Inflammatory macrophage treated with lipopolysaccharide for 1 hour (primary cell): ENCODE data around the gene BMAL2.

Source experiments
- DNase-seq, 2 donors: peaks; one replicate each; pipeline ENCODE4 v3.0.0-alpha.2; 2020 to 2022

Gene BMAL2

DNA sequence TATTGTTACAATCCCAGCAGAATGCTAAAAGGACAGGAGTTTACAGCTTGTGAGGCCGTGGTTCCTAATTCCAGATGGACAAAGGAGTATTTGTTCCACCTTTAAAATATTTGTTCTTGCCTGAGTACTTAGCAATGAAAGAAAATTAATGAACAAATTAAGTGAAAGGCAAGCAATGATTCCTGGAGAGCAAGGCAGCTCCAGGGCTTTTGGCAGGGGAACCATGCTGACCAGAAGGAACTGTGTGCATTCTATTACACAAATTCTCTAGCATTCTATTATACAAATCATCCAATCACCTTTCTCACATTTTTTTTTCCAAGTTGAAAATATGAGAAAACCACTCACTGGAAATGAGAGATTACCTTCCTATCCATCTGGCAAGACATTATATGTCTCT, 1.8 kb upstream of the BMAL2 start:
- no peak for DNase-seq

DNA sequence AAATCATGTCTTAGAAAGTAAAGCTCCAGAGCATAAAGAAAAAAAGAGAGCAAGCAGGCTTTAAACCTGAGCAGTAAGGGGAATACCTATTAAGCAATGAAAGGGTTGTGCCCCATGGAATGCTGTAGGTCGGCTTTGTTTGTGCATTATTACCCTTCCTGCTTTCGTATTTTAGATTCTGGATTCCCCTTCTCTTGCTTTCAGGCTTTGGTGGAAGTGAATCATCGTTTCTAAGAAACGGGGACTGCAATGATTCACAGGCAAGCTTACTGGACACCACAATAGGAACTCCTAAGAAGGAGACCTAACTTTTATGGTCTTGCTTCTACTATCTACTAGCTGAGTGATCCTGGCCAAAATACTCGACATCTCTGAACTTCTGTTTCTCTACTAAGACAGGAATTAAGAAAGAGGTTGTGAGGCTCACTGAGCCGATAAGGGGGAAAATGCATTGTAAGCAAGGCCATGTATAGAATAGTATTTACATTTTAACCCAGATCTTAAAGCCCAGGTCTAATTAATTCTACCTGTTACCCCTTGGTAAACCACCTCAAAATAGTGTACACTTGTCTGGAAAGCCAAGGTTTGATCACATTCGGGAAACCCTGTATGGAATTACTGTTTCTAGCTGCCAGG, 1.2 kb upstream of the BMAL2 start:
- DNase-seq, result peak; percentile 89 to 95

DNA sequence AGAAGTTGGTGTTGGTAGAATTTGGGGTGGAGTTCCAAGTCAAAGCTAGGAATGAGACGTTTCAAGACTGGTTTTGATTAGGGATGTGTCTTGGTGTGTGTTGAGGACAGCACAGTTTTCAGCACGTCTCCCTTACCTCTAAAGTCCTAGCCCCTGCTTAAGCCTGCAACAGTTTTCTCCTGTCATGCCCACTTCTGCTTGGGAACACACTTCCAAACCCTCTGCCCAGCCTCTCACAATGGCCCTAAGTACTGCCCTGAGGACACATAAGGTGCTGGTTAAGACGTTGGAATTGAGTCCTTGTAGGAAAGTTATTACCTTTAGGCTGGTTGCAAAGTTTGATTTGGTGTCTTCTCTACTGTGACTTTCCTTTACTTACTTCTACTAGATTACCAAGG, 710 bp upstream of the BMAL2 start:
- peak in 1 of 2 donors; percentile 17 for DNase-seq

GRCh38 chr12:27332407-27332713, 276 bp upstream of the BMAL2 start:
- no peak for DNase-seq

- DNase-seq, result peak; percentile 86 to 89
These were observed 870 bp downstream of the BMAL2 start for GRCh38 chr12:27333403-27334009.

GRCh38 chr12:27334042-27334720, 1.5 kb downstream of the BMAL2 start:
- peak; percentile 49 to 70 for DNase-seq

GRCh38 chr12:27334721-27335082, 2.1 kb downstream of the BMAL2 start:
- no peak for DNase-seq

DNA sequence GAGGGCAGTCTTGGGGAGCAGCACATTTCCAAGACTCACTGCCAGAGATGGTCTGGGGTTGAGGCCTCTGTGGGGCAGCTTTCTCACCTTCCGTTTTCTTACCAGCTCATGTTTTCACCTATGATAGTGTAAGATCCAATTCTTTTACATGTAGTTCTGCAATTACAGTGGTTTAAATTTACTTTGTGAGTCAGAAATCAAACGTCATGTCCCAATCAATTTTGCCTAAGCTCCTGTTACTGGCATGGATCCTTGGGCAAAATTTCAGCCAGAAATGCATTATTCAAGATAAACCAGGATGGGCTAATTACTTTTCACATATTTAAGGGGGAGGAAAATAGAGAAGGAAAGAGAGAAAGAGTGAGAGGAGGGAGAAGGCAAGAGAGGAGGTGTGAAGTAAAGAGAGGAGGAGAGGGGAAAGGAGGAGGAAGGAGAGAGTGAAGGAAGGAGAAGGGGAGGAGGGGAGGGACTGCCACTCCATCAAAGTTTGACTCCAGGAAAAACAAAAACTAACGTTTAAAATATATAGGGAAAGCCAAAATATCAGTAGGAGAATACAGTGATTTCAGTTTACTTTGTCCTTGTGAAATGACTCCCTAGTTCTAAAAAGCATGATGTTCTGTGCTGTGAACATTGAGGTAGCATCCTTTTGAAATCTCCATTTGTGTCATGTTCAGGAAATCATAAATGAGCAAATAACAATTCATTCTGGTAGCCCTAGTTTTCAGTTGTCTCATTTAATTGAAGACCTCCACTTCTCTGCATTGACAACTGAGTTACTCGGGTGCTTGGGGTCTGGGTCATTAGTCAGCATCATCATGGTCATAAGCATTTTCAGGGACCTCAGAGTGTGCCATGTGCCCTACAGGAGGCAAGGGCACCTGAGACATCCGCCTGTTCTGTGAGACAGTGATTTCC, 3.0 kb downstream of the BMAL2 start:
- no peak for DNase-seq

- no peak for DNase-seq
These were observed 3.6 kb downstream of the BMAL2 start for GRCh38 chr12:27336282-27336653.

GRCh38 chr12:27337376-27337775, 4.7 kb downstream of the BMAL2 start:
- no peak for DNase-seq

DNA sequence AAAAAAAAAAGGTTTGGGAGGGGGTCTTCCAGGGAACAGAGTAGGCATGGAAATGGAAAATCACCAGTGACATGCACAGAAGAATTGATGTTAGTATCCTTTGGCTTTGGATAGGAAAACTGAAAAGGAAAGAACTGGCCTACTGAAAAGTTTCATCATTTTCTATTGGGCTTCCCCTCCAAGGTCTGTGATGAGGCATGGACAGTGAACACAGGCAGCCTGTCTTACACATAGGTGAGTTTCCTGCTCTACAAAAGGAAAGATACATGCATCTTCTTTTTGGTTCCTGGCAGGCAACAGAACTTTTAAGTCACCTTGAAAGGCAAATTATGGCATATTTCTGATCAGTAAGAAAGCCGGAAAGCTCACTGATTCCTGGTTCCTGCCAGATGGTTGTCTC, 5.8 kb downstream of the BMAL2 start:
- no peak for DNase-seq

- no peak for DNase-seq
These were observed 8.3 kb downstream of the BMAL2 start for GRCh38 chr12:27340971-27341370.

DNA sequence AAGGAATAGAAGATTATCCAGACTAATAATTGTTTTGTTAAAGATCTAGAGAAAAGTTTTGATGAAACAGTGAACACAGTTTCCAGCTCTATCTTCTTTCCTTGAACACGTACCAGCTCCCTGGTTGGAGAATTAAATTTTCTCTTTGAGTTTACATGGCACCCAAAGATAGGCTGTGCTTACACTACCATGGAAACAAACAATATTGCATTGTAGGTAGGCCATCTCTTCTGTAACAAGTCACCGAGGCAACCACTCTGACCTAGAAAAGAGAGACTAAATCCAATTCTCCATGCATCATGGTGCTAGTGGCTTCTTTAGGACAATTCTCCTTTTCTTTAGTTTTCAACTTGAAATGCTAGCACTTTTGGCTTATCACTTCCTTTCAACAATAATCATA, 9.9 kb downstream of the BMAL2 start:
- DNase-seq, result no peak

DNA sequence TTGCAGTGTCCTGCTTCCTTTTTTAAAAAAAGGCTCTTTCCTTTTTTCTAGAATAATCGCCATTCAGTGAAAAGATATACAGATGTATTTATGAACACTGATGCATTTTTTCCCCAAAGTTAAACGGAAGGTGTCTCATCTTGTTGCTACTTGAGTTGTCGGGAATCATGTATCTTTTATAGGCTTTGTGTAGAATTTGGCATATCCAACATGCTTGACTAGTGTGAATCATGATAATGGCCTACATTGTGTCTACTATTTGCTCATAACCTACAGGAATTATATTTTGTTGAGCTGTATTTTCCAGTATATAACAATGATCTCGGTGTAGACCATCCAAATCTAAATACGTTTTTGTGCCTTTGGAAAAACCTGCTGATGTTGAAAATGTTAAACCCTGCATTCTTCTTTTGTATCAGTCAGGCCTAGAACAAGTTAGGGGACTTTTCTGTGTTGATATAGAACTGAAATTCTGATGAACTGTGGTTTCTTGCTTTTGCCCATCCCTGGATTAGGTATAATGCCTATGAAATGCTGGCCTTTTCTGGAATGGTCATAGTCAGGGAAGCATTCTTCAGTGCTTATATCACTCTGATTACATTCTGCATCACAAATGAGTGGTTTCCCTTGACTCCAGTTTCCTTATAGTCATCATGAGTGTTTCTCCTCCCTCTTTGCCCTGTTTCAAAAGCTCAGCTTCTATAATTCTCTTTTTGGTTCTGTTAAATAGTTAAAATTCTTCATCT, 10.8 kb downstream of the BMAL2 start:
- peak in 1 of 2 donors; percentile 35 for DNase-seq

DNA sequence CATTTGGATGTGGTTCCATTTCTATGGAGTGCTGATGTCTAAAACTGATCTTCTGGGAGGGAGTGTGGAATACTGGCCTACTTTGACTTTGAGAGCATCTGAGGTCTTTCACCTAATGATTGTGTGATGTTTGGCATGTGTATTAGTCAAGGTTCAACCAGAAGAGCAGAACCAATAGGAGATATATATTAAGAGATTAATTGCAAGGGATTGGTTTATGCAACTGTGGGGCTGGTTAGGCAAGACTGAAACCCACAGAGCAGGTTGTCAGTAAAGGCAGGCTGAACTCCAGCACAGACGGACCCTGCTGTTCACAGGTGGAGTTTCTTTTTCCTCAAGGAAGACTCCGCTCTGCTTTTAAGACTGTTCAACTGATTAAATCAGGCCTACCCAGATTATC, 11.6 kb downstream of the BMAL2 start:
- DNase-seq, result no peak

GRCh38 chr12:27344760-27345159, 12.1 kb downstream of the BMAL2 start:
- DNase-seq, result no peak

DNA sequence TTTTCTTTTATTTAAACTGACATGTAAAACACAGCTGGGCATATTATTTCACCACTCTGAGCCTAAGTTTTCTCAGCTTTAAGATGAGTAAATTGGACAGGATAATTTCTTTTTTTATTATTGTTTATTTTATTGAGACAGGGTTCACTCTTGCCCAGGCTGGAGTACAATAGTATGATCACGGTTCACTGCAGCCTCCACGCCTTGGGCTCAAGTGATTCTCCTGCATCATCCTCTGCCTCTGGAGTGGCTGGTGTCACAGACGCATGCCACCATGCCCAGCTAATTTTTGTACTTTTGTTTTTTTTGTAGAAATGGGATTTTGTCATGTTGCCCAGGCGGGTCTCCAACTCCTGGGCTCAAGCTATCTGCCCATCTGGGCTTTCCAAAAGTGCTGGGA, 12.7 kb downstream of the BMAL2 start:
- no peak for DNase-seq

DNA sequence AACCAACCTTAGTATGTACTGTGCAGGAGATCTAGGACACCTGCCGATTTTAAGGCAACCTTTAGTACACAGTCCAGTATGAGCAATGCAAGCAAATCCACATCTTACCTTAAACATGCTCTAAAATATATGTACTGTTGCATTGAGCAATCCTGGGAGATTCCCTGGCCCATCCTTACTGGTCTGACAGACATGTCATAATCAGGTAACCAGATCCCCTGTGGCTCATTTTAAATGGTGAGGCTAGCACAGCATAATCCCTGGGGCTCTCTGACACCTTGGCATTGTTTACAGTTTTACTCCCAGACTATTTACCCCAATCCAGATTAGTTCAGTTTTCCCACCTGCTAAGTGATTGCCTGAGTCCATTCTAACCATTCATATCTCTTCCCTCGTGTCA, 15.1 kb downstream of the BMAL2 start:
- no peak for DNase-seq

GRCh38 chr12:27351476-27351875, 18.8 kb downstream of the BMAL2 start:
- no peak for DNase-seq

DNA sequence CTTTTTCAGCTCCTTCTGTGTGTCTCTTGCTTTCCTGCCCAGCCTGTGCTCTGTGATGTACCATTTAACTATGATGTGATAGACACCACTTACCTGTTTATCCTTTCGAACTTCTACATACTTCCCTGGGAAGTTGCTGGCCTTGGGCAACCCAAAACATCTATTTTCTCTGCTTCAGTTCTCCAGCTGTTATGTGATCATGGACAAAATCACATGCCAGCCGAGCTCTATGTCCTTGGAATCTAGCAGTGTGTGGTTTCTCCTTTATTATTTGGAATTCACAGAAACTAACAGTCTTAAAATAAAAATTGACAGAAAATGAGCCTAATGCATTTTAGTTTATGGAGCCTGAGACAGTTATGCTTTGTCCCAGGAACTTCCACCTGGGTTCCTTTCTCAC, 22.9 kb downstream of the BMAL2 start:
- DNase-seq, result no peak

- no peak for DNase-seq
These were observed 23.3 kb downstream of the BMAL2 start for GRCh38 chr12:27355979-27356378.

- no peak for DNase-seq
These were observed 27.1 kb downstream of the BMAL2 start for GRCh38 chr12:27359578-27360340.
